Measurements from ENCODE around the gene ALDH4A1. TPM values are rescaled to one million over a fixed set of nuclear protein-coding genes. Genes with fewer than 3 reads are reported as not detected.

ALDH4A1 gene
- total RNA-seq, 4 donors from 2014 or later = 25.0 to 33.0 (median 29.6) TPM

DNA sequence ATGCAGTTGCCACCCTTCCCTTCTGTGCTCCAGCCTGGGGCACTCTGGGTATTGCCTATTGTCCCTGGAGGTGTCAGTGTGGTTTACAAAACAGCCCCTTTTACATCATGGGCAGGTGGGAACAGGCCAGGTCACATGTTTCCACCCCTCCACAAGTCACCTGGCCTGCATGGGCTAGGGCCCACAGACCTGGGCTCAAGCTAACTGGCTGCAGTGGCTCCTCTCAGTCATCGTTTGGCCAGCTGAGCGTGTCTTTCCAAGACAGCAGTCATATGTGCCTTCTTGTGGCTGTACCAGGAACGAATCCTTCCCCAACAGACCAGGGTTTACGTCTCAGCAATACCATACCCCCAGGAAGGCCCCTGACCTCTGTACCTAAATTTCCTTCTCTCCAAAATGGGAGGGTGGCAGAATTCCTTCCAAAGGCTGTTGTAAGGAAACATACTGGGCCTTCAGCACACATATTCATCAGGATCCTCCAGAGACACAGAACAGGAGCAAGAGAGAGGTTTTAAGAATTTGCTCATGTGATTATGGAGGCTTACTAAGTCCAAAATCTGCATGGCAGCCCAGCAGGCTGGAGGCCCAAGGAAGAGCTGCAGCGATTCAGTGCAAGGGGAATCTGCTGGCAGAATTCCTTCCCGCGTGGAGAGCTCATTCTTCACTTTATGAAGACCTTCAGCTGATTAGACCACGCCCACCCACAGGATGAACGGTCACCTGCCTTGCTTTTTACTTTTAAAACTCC lies 32.3 kb downstream of the ALDH4A1 start:
- peaks cover 13% of the 10 kb centered on the region for H3K27me3 ChIP-seq
- WGBS = 68% methylated on average over 9 of the region's 9 CpGs
- no peaks in the 10 kb centered on the region for H3K9me3 ChIP-seq
- H3K4me3 ChIP-seq = no peak overlapping the region
- H3K27ac ChIP-seq = no peak overlapping the region
- H3K4me1 ChIP-seq = peaks cover 1% of the 10 kb centered on the region
- TF ChIP-seq EP300 (IDR thresholded peaks at IDR 0.05) (no peak), CTCF (IDR thresholded peaks at IDR 0.05) (no peak), POLR2A (IDR thresholded peaks at IDR 0.05) (no peak), POLR2AphosphoS5 (IDR thresholded peaks at IDR 0.05) (no peak)
- no peak for DNase-seq (ENCODE audit: low spot score in 2 of 2)
- H3K36me3 ChIP-seq = peaks cover 22% of the 10 kb centered on the region

DNA sequence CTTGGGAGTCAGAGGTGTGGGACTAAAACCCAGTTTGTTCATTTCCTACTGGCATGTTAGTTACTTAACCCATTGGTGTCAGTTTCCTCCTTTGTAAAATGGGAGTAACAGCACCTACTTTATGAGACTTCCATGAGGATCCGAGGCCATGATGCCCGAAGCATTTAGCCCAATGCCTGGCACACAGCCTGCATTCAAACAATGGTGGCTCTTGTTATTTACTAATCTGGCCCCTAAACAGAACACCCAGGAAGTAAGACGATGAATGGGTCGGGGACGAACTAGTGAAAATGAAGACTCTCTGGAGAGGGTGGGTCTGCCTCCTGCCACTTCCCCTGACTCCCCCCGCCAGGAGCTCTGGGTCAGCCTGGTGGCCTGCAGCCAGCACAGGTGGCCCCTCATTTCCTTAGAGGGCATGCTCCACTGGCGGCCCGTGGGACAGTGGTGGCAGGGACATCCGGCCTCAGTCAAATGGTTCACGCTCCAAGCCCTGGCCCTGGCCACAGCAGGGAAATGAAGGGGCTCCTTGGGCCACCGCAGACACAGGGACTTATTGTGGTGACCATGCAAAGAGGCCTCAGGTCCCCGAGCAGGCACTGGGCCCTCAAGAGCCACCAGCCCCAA lies 33.4 kb downstream of the ALDH4A1 start:
- Histone ChIP-seq H3K36me3 (peaks cover 18% of the 10 kb centered on the region), H3K4me1 (no peaks in the 10 kb centered on the region), H3K27me3 (peaks cover 15% of the 10 kb centered on the region), H3K27ac (no peak overlapping the region), H3K9me3 (no peaks in the 10 kb centered on the region), H3K4me3 (no peak overlapping the region)
- no peak for TF ChIP-seq CTCF (IDR thresholded peaks at IDR 0.05)
- no peak for TF ChIP-seq POLR2A (IDR thresholded peaks at IDR 0.05)
- DNase-seq (ENCODE audit: low spot score in 2 of 2) = no peak
- 69% methylated on average over 9 of the region's 12 CpGs for WGBS

GRCh38 chr1:18868354-18868753 lies 34.0 kb downstream of the ALDH4A1 start:
- Histone ChIP-seq H3K36me3 (peaks cover 12% of the 10 kb centered on the region), H3K27me3 (peaks cover 15% of the 10 kb centered on the region), H3K9me3 (no peaks in the 10 kb centered on the region), H3K4me3 (no peak overlapping the region), H3K4me1 (no peaks in the 10 kb centered on the region), H3K27ac (no peak overlapping the region)
- no peak for DNase-seq (ENCODE audit: low spot score in 2 of 2)
- TF ChIP-seq CTCF (IDR thresholded peaks at IDR 0.05) = no peak
- TF ChIP-seq POLR2A (IDR thresholded peaks at IDR 0.05) = no peak
- no peak for TF ChIP-seq POLR2AphosphoS5 (IDR thresholded peaks at IDR 0.05)
- TF ChIP-seq EP300 (IDR thresholded peaks at IDR 0.05) = no peak
- WGBS = 79% methylated on average over 5 of the region's 5 CpGs

DNA sequence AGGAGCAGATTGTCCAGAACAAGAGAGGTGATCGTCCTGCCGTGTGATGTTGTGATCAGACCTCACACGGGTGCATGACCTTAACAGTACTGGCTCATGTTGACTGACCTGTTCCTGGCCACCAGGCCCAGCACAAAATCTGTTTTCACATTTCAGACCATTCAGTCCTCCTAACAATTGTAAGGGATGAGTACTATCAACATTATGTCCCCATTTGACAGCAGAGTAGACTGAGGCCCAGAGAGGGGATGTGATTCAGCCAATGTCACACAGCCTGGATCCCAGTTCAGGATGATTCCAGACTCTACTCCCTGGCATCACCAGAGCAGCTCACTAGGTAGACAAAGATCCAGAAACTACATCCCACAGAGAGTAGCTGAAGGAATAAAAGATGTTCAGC lies 35.5 kb downstream of the ALDH4A1 start:
- 91% methylated on average over 3 of the region's 3 CpGs for WGBS
- no peaks in the 10 kb centered on the region for H3K4me1 ChIP-seq
- no peak for DNase-seq (ENCODE audit: low spot score in 2 of 2)
- TF ChIP-seq EP300 (IDR thresholded peaks at IDR 0.05) (no peak), CTCF (IDR thresholded peaks at IDR 0.05) (no peak)
- no peak overlapping the region for H3K27ac ChIP-seq
- no peaks in the 10 kb centered on the region for H3K9me3 ChIP-seq
- H3K36me3 ChIP-seq = no peaks in the 10 kb centered on the region
- no peak overlapping the region for H3K4me3 ChIP-seq
- peaks cover 15% of the 10 kb centered on the region for H3K27me3 ChIP-seq

DNA sequence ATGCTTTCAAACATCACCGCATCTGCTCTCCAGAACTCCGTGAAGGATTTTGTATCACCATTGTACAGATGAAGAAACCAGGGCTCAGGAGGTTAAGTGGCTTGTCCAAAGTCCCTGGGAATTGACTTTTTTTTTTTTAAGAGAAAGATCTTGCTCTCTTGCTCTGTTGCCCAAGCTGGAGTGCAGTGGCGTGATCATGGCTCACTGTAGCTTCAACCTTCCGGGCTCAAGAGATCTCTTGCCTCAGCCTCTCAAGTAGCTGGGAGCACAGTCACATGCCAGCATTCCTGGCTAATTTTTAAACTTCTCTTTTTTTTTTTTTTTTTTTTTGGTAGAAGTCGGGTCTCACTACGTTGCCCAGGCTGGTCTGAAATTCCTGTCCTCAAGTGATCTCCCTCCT lies 36.0 kb downstream of the ALDH4A1 start:
- no peak overlapping the region for H3K4me3 ChIP-seq
- no peaks in the 10 kb centered on the region for H3K4me1 ChIP-seq
- H3K36me3 ChIP-seq = no peaks in the 10 kb centered on the region
- H3K27ac ChIP-seq = no peak overlapping the region
- DNase-seq (ENCODE audit: low spot score in 2 of 2) = no peak
- H3K9me3 ChIP-seq = no peaks in the 10 kb centered on the region
- H3K27me3 ChIP-seq = peaks cover 15% of the 10 kb centered on the region
- no peak for TF ChIP-seq POLR2AphosphoS5 (IDR thresholded peaks at IDR 0.05)
- 83% methylated on average over 6 of the region's 6 CpGs for WGBS
